ENCODE results near the gene CKLF.
"Not testable (repeated sequence)": the region's sequence is repeated elsewhere in the genome, so short reads cannot be mapped to it uniquely, and the experiment has no call there.

CKLF gene

GRCh38 chr16:66568355-66568754 is 16.0 kb downstream of the CKLF start:
- no peak for DNase-seq (ENCODE audit: low read depth in 2 of 3, low spot score in 2 of 3)

- no peak for DNase-seq (ENCODE audit: low read depth in 2 of 3, low spot score in 2 of 3)
These were observed 16.8 kb downstream of the CKLF start for GRCh38 chr16:66569131-66569530.

- DNase-seq (ENCODE audit: low read depth in 2 of 3, low spot score in 2 of 3) = no peak
These were observed 17.5 kb downstream of the CKLF start for GRCh38 chr16:66569827-66570405.

- no peak for DNase-seq (ENCODE audit: low read depth in 2 of 3, low spot score in 2 of 3)
These were observed 20.0 kb downstream of the CKLF start for GRCh38 chr16:66572356-66572755.

DNA sequence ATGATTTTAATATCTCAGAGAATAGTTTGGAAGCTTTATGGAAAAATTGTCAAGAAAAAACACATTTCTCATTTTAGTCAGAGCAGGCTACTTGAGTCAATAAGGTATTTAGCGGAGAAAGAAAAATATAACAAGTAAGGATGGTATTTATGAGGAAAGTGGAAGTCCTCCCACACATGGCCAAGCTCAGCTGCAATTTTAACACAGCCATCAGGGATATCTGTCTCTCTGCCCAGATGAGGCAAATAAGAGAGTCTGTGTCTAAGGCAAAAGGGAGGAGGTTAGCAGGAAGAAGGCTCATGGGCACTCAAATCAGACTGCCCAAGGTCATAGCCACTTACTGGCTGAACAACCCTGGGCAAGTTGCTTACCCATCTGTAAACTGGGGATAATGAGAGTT is 21.7 kb downstream of the CKLF start:
- no peak for DNase-seq (ENCODE audit: low read depth in 2 of 3, low spot score in 2 of 3)

DNA sequence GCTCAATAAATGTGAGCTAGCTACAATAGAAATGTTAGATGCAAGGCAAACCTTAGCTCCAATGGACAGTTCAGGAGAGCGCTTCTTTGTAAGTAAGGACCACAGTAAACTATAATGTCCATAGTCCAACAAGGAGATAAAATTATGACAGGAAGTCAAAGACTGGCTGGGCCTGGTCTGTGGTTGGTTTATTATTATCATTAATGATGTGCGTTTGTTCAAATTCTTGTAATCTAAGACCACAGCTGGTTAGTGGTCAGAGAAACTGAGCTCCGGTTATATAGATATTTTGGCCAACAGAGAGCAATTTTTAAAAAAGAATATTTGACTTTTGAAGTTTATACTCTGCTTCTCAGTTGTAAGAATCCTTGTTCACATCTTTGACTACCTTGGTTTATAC is 22.2 kb downstream of the CKLF start:
- no peak for DNase-seq (ENCODE audit: low read depth in 2 of 3, low spot score in 2 of 3)

DNA sequence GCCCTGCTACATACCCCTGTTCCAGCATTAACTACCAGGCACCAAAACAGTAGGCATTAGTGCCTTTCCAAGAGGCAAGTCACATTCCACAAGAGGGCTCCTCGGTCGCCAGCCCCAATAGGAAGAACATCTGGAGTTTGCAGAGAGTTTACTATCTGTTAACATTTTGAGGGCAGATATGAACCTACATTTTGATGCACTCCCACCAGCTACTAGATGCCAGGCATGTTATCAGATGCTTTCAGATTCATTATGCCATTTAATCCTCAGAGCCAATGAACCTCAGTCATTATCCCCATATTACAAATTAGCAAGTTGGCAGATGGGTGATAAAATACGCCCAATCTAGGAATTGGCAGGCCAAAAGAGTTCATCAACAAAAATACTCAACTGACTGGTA is 22.7 kb downstream of the CKLF start:
- no peak for DNase-seq (ENCODE audit: low read depth in 2 of 3, low spot score in 2 of 3)

DNA sequence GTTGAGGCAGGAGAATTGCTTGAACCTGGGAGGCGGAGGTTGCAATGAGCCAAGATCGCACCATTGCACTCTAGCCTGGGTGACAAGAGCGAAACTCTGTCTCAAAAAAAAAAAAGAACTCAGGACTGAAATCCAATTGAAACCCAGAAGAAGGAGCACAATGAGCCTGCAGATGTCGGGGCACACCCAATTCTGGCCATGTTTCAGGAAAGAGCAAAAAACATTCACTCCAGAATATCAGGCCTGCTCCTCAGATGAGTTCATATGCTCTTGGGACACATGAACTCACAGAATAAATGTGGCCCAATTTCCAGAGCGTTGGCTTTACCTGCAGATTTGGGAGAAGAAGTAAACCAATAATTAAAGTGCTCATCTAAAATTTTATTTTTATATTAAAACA is 23.9 kb downstream of the CKLF start:
- no peak for DNase-seq (ENCODE audit: low read depth in 2 of 3, low spot score in 2 of 3)

GRCh38 chr16:66578651-66579531 is 26.5 kb downstream of the CKLF start, which contains the start of gene CMTM2:
Gene CMTM2 (plus strand): TSS chr16:66579463. CDS start chr16:66579608, 145 bp downstream.
- DNase-seq (ENCODE audit: low read depth in 2 of 3, low spot score in 2 of 3) = no peak

- DNase-seq (ENCODE audit: low read depth in 2 of 3, low spot score in 2 of 3) = no peak
These were observed 28.3 kb downstream of the CKLF start for GRCh38 chr16:66580605-66581209.

DNA sequence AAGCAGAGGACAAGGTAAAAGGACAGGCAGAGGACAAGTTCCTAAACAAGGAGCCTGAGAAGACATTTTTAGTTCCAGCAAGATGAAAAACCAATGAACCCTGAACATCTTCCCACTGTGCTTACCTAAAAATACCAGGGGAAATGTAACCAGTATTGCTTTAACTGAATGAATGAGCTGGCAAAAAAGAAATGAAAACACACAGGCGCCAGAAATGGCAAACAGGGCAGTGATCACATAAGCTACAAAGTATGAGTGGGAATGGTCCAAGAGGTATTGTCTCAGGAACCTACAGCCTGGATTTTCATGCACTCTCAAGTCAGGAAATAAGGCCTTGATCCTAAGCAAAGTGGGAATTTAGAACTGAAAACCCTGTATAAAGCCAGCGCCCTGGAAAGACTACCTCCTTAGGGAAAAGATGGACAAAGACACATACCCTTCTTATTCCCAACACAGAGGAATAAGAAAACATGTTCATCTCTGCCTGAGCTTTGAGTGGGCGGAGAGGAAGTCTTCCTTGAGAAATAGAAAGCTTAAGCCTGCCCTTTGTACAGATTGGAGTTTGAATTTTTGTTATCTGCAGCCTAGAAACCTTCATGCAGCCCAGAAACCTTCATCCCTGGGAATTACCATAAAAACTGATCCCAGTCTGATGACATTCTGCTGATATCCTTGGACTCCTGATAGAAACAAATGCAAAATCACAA is 29.0 kb downstream of the CKLF start:
- DNase-seq (ENCODE audit: low read depth in 2 of 3, low spot score in 2 of 3) = no peak

- no peak for DNase-seq (ENCODE audit: low read depth in 2 of 3, low spot score in 2 of 3)
These were observed 33.3 kb downstream of the CKLF start for GRCh38 chr16:66585481-66586239.

GRCh38 chr16:66587881-66588600 is 35.7 kb downstream of the CKLF start:
- DNase-seq (ENCODE audit: low read depth in 2 of 3, low spot score in 2 of 3) = no peak

DNA sequence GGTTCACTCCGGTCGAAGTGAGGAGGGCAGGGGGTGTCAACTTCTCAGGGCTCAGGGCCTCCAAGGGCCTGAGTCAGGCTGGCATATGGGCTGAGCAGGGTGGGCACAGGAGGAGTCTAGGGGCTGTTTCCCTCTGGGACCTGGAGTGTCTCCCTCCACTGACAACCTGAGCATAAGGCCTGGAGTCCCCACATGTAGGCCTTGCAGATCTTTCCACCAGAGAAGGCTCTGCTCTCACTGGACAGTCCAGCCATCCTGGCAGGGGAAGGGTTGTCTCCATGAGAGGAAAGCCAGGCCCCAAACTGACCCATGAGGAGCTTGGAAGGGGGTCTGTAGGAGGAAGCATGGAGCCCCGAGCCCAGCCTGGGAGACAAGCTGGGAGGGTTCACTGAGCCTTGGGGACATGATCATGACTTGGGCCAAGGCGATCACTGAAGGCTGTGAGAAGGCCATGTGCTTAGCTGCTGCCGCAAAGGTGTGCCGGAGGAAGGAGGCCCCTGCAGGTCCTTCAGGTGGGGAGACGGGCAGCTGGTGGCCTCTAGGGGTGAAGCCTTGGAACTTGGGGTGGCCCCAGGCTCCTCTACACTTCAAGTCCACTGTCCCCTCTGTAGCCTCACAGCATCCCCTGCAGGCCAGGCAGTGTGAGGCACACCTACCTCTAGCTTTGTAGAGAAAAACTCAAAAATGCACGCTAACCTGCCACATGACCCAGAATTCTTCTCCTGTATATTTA is 36.8 kb downstream of the CKLF start:
- no peak for DNase-seq (ENCODE audit: low read depth in 2 of 3, low spot score in 2 of 3)

- no peak for DNase-seq (ENCODE audit: low read depth in 2 of 3, low spot score in 2 of 3)
These were observed 37.9 kb downstream of the CKLF start for GRCh38 chr16:66590322-66590721.

DNA sequence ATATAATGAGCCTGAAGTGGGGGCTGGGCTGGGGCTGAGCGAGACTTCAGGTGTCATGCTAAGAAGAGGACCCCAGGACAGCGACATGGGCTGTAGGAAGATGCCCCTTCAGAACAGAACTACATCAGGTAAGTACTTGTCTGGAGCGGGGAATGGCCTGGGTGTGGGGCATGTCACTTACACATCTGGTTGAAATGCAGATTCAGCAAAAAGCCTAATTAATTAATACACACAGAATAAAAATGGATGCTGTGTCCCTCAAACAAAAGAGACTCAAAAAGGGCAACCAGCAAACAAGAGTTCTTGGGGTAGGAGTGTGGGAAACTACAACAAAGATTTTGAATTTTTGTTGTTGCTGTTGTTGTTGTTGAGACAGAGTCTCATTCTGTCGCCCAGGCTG is 38.6 kb downstream of the CKLF start:
- no peak for DNase-seq (ENCODE audit: low read depth in 2 of 3, low spot score in 2 of 3)

- DNase-seq (ENCODE audit: low read depth in 2 of 3, low spot score in 2 of 3) = no peak
These were observed 39.9 kb downstream of the CKLF start for GRCh38 chr16:66592241-66592640.

DNA sequence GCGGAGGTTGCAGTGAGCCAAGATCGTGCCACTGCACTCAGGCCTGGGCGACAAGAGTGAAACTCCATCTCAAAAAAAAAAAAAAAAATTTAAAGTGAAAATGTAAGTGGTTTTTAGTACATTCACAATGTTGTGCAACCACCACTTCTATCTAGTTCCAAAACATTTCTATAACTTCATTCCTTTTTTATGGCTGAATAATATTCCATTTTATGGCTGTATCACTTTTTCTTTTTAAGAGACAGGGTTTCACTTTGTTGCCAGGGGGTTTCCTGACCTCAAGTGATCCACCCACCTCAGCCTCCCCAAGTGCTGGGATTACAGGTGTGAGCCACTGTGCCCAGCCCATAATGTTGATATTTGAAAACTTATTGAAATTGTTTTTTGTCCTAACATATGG is 40.4 kb downstream of the CKLF start:
- no peak for DNase-seq (ENCODE audit: low read depth in 2 of 3, low spot score in 2 of 3)

DNA sequence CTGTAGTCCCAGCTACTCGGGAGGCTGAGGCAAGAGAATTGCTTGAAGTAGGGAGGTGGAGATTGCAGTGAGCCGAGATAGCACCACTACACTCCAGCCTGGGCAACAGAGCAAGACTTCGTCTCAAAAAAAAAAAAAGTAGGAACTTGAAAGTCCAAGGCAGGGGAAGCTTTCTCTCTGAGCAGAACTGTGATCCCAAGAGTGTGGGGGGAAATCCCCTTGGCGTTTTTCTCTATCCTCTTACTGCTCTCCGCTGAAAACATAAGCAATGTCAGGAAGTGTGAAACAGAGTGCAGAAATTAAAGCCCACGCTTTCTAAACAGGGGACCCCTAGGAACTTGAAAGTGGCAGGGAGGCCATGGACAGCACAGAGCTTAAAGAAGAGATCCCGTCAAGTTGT is 42.4 kb downstream of the CKLF start:
- DNase-seq (ENCODE audit: low read depth in 2 of 3, low spot score in 2 of 3) = no peak

GRCh38 chr16:66596559-66596958 is 44.2 kb downstream of the CKLF start:
- DNase-seq (ENCODE audit: low read depth in 2 of 3, low spot score in 2 of 3) = not testable (repeated sequence)

All from activated CD8-positive, alpha-beta memory T cell treated with anti-CD3 and anti-CD28 coated beads for 48 hours (primary cell).